Activated CD4-positive, CD25-positive, alpha-beta regulatory T cell treated with anti-CD3 and anti-CD28 coated beads, Interleukin-2, amount 50 U/mL, for 72 hours (primary cell): ENCODE data around the gene PHTF2.
"Not testable (repeated sequence)": the region's sequence is repeated elsewhere in the genome, so short reads cannot be mapped to it uniquely, and the experiment has no call there.

Source experiments
- DNase-seq: peaks from one replicate; pipeline ENCODE4 v3.0.0; 2021

Gene PHTF2

GRCh38 chr7:77831953-77832352 lies 33.4 kb downstream of the PHTF2 start:
- no peak for DNase-seq

- no peak for DNase-seq
Measured at GRCh38 chr7:77833136-77833535, 34.6 kb downstream of the PHTF2 start.

- not testable (repeated sequence) for DNase-seq
Measured at GRCh38 chr7:77836425-77836824, 37.9 kb downstream of the PHTF2 start.

- no peak for DNase-seq
Measured at GRCh38 chr7:77837275-77837674, 38.7 kb downstream of the PHTF2 start.

GRCh38 chr7:77837966-77838365 lies 39.4 kb downstream of the PHTF2 start:
- no peak for DNase-seq

- no peak for DNase-seq
Measured at GRCh38 chr7:77838929-77839491, 40.4 kb downstream of the PHTF2 start.

GRCh38 chr7:77839919-77840318 lies 41.3 kb downstream of the PHTF2 start:
- no peak for DNase-seq

- DNase-seq = no peak
Measured at GRCh38 chr7:77843194-77843593, 44.6 kb downstream of the PHTF2 start.

GRCh38 chr7:77846317-77847092 lies 47.9 kb downstream of the PHTF2 start:
- no peak for DNase-seq

GRCh38 chr7:77855371-77856083 lies 57.0 kb downstream of the PHTF2 start:
- DNase-seq = no peak

- DNase-seq = no peak
Measured at GRCh38 chr7:77858278-77858677, 59.7 kb downstream of the PHTF2 start.

GRCh38 chr7:77859343-77859742 lies 60.8 kb downstream of the PHTF2 start:
- no peak for DNase-seq

- DNase-seq = no peak
Measured at GRCh38 chr7:77862691-77863090, 64.1 kb downstream of the PHTF2 start.

GRCh38 chr7:77863860-77864259 lies 65.3 kb downstream of the PHTF2 start:
- no peak for DNase-seq

GRCh38 chr7:77866370-77866769 lies 67.8 kb downstream of the PHTF2 start:
- no peak for DNase-seq

GRCh38 chr7:77866786-77867536 lies 68.4 kb downstream of the PHTF2 start:
- DNase-seq = no peak

- DNase-seq = no peak
Measured at GRCh38 chr7:77867537-77867865, 68.9 kb downstream of the PHTF2 start.

GRCh38 chr7:77872256-77872655 lies 73.7 kb downstream of the PHTF2 start:
- DNase-seq = not testable (repeated sequence)

GRCh38 chr7:77873416-77874327 lies 75.1 kb downstream of the PHTF2 start:
- not testable (repeated sequence) for DNase-seq

- DNase-seq = no peak
Measured at GRCh38 chr7:77877791-77878190, 79.2 kb downstream of the PHTF2 start.

GRCh38 chr7:77878500-77878899 lies 79.9 kb downstream of the PHTF2 start:
- DNase-seq = no peak

GRCh38 chr7:77879272-77879671 lies 80.7 kb downstream of the PHTF2 start:
- no peak for DNase-seq
